GM19328 (cell line): ENCODE measurements around the gene ROR1.

Source experiments
- ATAC-seq: cut with Tn5 transposase; IDR thresholded peaks from one replicate; pipeline ENCODE4 v1.9.1; 2021; ENCODE audit warnings: mild to moderate bottlenecking, moderate library complexity; ENCODE audit not compliant: unreplicated experiment

Gene ROR1

GRCh38 chr1:63903947-63904610 is 130.3 kb downstream of the ROR1 start:
- ATAC-seq = no peak

DNA sequence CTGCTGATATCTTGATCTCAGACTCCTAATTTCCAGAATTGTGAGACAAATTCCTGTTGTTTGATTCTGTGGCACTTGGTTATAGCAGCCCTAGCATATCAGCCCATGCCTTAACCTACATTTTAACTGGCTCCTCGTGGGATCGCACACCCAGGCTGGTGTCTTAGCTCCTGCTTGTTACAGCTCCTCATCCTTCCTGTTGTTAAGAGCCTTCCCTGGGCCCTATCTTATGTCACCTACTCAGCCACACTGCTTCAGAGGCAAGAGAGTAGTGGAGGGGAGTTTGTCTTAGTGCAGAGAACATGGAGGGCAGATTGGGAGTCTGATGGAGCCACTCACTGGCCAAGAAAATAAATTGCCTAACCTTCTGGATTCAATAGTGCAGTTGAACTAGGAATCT is 131.0 kb downstream of the ROR1 start:
- no peak for ATAC-seq

DNA sequence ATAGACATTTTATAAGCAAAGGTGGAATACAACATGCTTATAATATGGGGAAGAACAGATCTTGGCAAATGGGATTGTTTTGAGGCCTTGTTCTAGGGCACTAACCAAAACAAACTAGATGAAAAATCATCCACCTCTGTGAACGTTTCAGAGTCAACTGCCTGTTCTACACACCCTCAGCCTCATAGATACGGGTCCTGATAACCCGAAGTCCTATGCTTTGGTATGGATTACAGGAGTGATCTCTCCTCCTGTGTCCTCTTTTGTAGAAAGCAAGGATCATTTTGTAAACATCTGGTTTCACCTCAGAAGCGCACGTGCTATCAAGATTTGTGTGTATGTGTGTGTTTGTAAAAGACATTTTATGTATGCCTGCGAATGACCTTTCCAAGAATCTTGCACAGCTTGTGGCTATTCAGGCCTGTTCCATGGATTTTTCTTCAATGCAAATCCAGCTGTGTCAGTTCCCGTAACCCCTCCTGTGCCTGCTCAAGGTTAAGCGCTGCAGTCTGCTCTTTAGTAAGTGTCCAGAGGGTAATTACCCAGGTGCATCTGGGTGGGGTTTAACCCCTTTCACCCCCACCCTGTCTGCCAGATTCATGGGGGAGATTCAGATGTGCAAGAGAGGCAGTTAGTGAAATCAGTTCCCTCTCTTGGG is 132.4 kb downstream of the ROR1 start:
- ATAC-seq = no peak

DNA sequence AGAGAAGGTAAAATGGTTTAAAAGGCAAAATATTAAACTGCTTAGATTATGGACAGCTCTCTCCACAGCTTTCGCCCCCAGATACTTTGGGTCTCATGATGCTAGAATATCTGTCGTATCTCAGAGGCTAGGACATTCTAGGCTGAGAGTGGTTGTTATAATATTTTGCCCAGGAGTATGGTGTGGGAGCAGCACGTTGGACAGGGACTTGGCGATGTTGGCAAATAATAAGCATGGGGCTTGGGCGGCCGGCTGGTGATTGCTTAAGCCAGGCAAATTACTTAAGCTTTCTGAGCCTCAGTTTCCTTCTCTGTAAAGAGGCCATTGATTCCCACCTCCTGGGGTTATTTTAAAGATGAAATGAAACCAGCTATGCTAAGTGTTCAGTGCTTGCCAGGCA is 133.2 kb downstream of the ROR1 start:
- ATAC-seq = no peak

DNA sequence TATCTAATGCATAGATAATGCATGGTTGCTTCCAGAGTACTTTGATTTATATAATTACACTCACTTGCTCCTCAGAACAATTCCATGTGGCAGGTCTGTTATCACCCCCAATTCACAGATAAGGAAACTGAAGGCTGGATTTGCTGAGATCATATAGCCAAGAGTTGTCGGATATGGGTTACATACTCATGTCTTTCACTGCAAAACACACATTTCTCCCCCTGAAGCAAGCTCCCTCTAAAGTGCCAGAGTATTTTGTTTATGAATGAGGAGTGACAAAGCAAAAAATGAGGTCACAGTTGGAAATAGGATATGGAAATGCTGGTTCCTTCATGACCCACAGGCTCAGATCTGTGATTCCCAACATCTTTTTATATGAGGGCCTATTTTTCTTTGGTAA is 134.2 kb downstream of the ROR1 start:
- no peak for ATAC-seq

DNA sequence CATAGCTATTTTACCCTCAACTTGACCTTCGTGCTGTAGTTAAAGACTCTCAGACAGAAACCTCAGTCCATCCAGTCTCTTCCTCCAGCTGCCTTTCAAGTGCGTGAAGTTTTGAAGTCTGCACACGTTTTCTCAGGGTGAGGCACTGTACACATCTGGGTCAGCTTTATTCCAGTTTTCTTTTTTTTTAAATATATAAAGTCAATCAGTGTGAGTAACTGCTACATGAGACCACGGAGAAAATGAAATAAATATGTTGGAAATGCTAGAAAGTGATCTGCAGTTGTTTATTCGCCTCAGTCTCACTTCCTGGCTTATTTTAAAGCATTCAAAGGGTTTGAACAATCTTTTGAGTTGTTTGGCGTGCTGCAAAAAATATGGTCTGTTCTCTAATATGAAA is 135.7 kb downstream of the ROR1 start:
- ATAC-seq = no peak

DNA sequence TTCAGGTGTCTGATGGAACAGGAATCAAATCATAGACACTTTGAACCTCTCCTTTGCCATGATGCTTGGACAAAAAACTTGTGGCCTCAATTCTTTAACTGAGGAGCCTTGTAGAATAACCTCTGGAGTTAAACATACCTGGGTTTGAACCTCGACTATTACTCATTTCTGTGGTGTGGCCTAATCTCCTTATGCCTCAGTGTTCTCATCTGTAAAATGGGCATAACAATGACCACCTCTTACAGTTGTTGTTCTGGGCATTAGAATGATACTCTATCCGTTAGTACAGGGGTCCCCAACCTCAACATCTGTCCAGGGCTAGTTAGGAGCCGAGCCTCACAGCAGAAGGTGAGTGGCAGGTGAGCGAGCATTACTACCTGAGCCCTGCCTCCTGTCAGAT is 137.2 kb downstream of the ROR1 start:
- no peak for ATAC-seq

DNA sequence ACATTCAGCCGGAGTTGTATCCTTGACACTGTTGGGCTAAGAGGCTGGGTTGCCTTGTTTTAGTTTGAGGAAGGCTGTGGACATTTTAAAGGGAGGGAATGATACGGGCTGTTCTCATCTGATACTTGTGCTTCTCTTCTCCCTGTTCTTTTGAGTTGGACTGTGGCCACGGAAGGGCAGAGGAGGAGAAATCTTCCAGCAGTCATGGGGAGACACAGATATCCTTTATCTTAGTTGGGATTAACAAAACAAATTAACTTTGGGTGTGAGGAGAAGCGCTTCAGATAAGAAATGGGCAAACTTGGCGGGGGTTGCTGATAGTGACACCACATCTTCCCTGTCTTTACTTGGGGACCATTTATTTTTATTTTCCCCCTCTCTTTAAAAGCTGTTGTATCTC is 138.8 kb downstream of the ROR1 start:
- no peak for ATAC-seq

- no peak for ATAC-seq
These were observed 139.7 kb downstream of the ROR1 start for GRCh38 chr1:63913533-63913932.

- ATAC-seq = no peak
These were observed 140.4 kb downstream of the ROR1 start for GRCh38 chr1:63914241-63914640.

GRCh38 chr1:63914706-63915105 is 140.9 kb downstream of the ROR1 start:
- ATAC-seq = no peak

DNA sequence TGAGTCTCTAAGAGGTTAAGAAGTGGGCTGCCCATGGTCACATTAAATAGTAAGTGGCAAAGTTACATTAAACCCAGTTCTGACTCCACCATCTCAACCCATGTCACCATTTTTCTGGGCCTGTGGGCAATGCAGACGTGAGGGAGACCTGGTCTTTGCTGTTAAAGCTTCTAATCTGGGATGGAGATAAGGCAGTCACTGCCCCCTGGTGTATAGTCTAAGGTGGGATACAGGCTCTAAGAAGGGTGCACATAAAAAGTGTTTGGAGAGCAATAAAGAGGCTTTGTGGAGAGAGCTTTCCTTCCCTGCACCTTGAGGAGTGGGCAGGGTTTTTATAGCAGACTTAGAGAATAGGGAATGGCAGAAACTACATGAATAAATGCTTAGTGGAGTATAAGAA is 141.3 kb downstream of the ROR1 start:
- ATAC-seq = no peak

DNA sequence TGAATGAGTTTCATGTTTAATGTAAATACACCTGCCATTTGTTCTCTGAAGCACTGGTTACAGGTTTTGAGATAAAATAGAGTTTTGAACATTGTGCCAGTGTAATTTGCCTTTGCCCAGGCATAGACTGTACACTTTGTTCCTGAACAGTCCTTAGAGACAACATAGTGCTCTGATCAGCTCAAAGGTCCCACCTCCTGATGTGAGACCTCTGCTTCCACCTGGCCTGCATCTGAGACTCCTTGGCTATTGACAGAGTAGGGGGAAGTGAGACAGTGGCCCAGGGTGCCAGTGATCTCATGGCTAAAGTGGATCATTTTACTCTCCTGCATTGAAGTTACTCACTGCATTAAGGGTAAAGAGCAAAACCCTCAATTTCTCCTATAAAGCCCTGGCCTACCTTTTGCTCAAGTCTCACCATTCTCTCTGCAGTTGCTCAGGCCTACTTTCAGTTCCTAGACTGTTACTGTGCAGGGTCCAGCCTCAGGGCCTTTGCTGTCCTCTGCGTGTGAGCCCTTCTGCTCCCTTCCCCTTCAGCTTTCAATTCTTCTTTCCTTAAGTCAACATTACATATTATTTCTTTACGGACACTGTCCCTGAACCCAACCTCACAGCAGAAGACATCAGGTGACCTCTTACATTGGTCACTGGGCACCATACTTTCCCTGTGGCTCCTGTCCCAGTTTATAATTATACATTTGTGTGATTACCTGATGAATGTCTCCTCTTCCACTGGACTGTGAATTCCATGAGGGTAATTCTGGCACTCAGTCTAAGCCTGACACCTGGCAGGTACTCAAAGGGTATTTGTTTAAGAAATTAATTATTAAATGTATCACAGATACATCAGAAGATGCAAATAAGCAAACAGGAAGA is 142.9 kb downstream of the ROR1 start:
- no peak for ATAC-seq

DNA sequence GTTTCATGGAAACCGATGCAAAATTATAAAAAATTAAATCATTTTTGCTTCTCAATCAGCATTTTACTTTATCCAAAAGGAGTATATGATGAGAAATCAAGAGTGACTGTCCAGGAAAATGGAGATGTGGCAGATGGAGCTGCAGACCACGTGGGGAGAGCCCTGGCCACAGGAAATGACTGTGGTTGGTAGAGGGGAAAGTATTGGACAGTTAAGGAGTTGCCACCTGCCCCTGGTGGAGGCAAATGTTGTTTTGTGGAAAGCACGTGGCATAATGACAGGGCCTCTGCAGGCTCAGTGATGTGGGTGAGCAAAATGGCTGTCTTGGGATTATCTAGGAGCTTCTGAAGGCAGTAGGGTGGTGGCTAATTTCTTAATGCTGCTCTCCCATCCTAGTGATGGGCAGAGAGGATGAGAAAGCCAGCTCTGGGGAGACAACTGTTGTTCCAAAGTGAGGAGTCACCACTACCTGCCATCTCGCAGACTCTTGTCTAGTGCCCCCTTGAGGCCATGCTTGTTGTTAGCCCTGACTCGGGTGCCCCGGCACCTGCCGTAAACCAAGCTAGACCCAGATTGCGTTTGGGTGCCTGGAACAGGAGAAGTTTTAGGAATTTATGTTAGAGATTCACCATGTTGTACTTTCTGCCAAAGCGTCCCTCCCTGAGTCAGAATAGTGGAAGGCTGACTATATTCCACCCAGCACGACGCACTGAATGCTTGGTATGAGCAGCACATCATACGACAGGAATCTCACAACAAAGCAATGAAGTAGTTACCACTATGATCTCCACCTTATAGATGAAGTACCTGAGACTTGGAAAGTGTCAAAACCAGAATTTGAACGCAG is 144.0 kb downstream of the ROR1 start:
- ATAC-seq = no peak

- ATAC-seq = no peak
These were observed 144.7 kb downstream of the ROR1 start for GRCh38 chr1:63918418-63918945.

GRCh38 chr1:63920154-63921117 is 146.6 kb downstream of the ROR1 start:
- ATAC-seq = no peak

GRCh38 chr1:63921359-63921758 is 147.5 kb downstream of the ROR1 start:
- no peak for ATAC-seq

- ATAC-seq = no peak
These were observed 148.0 kb downstream of the ROR1 start for GRCh38 chr1:63921802-63922201.

GRCh38 chr1:63922848-63923247 is 149.0 kb downstream of the ROR1 start:
- no peak for ATAC-seq

- ATAC-seq = no peak
These were observed 149.5 kb downstream of the ROR1 start for GRCh38 chr1:63923302-63923701.
